ENCODE results near the gene ADARB2.

- TF ChIP-seq, protein P1, sequence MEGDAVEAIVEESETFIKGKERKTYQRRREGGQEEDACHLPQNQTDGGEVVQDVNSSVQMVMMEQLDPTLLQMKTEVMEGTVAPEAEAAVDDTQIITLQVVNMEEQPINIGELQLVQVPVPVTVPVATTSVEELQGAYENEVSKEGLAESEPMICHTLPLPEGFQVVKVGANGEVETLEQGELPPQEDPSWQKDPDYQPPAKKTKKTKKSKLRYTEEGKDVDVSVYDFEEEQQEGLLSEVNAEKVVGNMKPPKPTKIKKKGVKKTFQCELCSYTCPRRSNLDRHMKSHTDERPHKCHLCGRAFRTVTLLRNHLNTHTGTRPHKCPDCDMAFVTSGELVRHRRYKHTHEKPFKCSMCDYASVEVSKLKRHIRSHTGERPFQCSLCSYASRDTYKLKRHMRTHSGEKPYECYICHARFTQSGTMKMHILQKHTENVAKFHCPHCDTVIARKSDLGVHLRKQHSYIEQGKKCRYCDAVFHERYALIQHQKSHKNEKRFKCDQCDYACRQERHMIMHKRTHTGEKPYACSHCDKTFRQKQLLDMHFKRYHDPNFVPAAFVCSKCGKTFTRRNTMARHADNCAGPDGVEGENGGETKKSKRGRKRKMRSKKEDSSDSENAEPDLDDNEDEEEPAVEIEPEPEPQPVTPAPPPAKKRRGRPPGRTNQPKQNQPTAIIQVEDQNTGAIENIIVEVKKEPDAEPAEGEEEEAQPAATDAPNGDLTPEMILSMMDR (IDR thresholded peaks at IDR 0.05; ENCODE audit: insufficient read depth, low read length): no peak
- TF ChIP-seq SPI1 (IDR thresholded peaks at IDR 0.05; ENCODE audit: borderline replicate concordance, low read depth): no peak
- TF ChIP-seq GABPA (IDR thresholded peaks at IDR 0.05; ENCODE audit: low read depth): no peak
Observed at GRCh38 chr10:1243486-1244234, 493.7 kb downstream of the ADARB2 start.

Data from HL-60 (cell line).